Inflammatory macrophage treated with lipopolysaccharide for 1 hour (primary cell): ENCODE measurements around the gene RPL6.

Experiments
- DNase-seq, 2 donors: peaks; one replicate each; pipeline ENCODE4 v3.0.0-alpha.2; 2020 to 2022

Gene RPL6

GRCh38 chr12:112370868-112371510 lies 38.4 kb downstream of the RPL6 start:
- DNase-seq: no peak

- DNase-seq: no peak
These were observed 39.2 kb downstream of the RPL6 start for GRCh38 chr12:112370199-112370598.

DNA sequence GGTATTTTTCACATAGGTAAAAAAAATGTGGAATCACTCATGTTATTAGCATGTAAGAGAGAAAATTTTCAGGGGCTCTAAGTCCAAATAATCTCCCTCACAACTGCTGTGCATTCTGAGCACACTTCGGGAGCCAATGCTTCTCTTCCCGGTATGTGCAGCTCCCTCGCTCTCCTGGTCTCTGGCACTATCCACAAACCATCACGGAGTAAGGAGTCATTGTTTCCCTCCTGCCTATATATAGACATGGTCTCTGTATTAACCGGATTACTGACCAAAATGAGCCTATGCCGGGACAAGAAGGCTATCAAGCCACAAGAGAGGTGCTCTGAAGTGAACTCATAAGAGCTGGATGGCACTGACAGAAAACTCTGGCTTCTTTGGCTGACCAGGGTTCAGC lies 40.5 kb downstream of the RPL6 start:
- no peak for DNase-seq

DNA sequence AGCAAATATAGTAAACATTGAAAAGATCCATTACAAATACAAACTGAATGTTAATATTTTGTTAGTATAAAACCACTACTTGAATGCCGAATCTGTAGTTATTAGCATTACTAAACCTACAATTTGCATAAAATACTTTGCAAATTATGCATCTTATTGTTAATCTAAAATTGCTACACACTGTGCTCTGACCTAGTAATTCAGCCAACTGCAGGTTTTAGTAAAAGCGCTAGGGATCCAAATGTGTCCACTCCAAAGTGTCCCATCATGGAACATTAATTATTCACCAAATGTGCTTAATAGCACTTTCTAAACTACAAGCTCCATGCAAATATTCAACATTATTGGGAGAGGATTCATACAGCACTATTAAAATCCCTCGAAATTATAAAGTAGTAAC lies 41.4 kb downstream of the RPL6 start:
- no peak for DNase-seq

DNA sequence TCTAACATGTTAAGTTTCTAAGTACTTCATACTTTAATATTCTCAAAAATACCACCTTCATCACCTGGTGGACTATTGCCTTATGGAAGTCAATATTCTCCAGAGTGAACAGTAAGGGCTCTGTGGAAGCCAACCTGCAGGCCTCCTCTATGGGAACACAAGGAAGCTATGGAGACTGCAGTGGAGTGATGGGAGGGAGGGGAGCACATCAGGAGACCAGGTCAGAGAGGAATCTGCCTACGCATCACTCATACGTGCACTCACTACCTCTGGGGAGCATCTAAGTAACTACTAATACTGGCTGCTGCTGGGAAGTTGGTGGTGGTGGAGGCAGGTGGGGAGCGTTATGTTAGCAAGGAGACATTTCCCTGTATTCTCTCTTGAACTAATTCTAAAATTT lies 47.1 kb downstream of the RPL6 start:
- no peak for DNase-seq

DNA sequence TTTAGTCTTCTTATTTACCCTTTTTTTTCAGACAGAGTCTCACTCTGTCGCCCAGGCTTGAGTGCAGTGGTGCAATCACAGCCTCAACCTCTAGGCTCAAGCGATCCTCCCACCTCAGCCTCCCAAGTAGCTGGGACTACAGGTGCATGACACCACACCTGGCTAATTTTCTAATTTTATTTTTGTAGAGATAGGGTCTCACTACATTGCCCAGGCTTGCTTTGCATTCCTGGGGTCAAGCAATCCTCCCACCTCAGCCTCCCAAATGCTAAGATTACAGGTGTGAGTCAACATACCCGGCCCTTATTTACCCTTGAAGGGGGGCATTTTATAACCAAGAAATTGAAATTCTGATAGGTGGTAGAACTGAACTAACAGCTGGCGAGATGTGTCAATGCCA lies 48.1 kb downstream of the RPL6 start:
- DNase-seq: no peak

GRCh38 chr12:112359290-112359689 lies 50.1 kb downstream of the RPL6 start:
- no peak for DNase-seq

DNA sequence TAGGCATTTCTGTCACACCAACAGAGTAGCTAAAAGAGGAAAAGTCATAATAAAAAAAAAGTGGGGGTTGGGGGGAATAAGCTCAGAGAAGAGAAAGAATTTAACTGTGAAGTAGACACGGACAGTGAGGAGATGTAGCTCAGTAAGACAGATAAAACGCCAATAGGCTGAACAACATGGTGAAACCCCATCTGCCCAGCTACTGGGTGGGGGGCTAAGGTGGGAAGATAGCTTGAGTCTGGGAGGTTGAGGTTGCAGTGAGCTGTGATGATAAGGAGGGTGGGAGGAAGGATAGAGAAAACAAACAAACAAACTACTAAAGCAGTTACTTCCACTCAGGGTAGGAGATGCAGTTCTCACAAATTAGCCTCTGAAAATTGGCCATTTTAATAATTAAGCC lies 52.2 kb downstream of the RPL6 start:
- no peak for DNase-seq
